ENCODE measurements around the gene ZBTB40. TPM values are rescaled to one million over a fixed set of nuclear protein-coding genes. Genes with fewer than 3 reads are reported as not detected.

The ZBTB40 gene
- total and polyA plus RNA-seq, 2 experiments from 2014 or later = 7.3 to 18.1 TPM

DNA sequence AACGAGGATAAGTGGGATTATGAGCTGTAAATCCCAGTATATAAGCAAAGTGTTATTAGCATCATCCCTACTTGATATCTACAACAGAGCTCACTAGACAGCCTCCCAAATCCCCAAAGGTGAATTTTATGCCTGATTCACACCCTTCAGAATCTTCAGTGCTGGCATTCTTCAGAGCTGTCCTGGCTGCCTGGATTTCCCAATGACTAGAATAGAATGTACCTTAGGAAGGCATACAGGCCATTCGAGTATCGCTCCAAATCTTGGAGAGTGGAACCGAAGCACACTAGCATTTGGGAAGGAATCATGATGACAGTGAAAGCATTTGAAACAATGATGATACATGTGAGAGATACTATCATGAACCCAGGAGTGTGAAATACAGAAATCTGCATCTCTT lies 22.3 kb downstream of the ZBTB40 start:
- no peaks in the 10 kb centered on the region for H3K9me3 ChIP-seq (ENCODE audit: low read depth)
- no peaks in the 10 kb centered on the region for H3K4me1 ChIP-seq (ENCODE audit: insufficient read depth)
- no peak overlapping the region for H3K4me2 ChIP-seq
- H3K4me3 ChIP-seq = no peak overlapping the region
- no peak overlapping the region for H2AFZ ChIP-seq
- no peaks in the 10 kb centered on the region for H3K27me3 ChIP-seq
- H3K36me3 ChIP-seq (replicated peaks; ENCODE audit: insufficient read depth, low read depth) = no peaks in the 10 kb centered on the region
- 89% methylated on average over 4 of the region's 4 CpGs for WGBS (ENCODE audit: low lambda C conversion rate, missing lambda C conversion rate)
- no peak overlapping the region for H3K27ac ChIP-seq
- H4K20me1 ChIP-seq (ENCODE audit: insufficient read depth, poor library complexity, severe bottlenecking) = peaks cover 36% of the 10 kb centered on the region
- H3K9me2 ChIP-seq (replicated peaks; ENCODE audit: insufficient read depth) = no peaks in the 10 kb centered on the region
- TF ChIP-seq EZH2 (IDR thresholded peaks at IDR 0.05; ENCODE audit: borderline replicate concordance) (no peak), EZH2phosphoT487 (IDR thresholded peaks at IDR 0.05; ENCODE audit: low read depth, severe bottlenecking, unreplicated experiment) (no peak)
- TF ChIP-seq, protein P1, sequence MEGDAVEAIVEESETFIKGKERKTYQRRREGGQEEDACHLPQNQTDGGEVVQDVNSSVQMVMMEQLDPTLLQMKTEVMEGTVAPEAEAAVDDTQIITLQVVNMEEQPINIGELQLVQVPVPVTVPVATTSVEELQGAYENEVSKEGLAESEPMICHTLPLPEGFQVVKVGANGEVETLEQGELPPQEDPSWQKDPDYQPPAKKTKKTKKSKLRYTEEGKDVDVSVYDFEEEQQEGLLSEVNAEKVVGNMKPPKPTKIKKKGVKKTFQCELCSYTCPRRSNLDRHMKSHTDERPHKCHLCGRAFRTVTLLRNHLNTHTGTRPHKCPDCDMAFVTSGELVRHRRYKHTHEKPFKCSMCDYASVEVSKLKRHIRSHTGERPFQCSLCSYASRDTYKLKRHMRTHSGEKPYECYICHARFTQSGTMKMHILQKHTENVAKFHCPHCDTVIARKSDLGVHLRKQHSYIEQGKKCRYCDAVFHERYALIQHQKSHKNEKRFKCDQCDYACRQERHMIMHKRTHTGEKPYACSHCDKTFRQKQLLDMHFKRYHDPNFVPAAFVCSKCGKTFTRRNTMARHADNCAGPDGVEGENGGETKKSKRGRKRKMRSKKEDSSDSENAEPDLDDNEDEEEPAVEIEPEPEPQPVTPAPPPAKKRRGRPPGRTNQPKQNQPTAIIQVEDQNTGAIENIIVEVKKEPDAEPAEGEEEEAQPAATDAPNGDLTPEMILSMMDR (IDR thresholded peaks at IDR 0.05; ENCODE audit: poor library complexity) = no peak
- DNase-seq (ENCODE audit: low spot score) = no peak
- H3K79me2 ChIP-seq = peaks cover 96% of the 10 kb centered on the region

DNA sequence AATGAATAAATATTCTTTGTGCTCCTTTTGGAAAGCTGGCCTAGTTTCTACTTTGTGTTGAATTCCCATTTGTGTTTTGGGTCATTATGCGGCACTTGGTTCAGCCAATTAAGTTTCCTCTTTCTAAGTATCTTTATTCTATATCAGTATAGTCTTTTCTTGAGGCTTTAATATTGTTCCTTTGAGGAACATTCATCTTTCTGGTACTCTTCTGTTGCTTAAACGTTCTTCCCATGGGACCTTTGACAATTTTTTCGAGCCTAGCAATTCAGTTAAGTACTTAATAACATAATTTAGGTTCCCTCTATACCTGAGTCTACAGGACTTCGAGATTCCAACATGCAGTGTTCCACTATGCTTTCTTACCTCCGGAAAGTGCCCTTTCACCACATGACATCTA lies 24.9 kb downstream of the ZBTB40 start:
- Histone ChIP-seq H3K27ac (no peak overlapping the region), H3K4me2 (no peak overlapping the region), H3K36me3 (replicated peaks; ENCODE audit: insufficient read depth, low read depth) (no peaks in the 10 kb centered on the region), H3K9me3 (ENCODE audit: low read depth) (no peaks in the 10 kb centered on the region), H3K4me1 (ENCODE audit: insufficient read depth) (no peaks in the 10 kb centered on the region), H3K4me3 (no peak overlapping the region), H3K9me2 (replicated peaks; ENCODE audit: insufficient read depth) (no peaks in the 10 kb centered on the region), H3K27me3 (no peaks in the 10 kb centered on the region), H3K79me2 (peaks cover 97% of the 10 kb centered on the region), H4K20me1 (ENCODE audit: insufficient read depth, poor library complexity, severe bottlenecking) (peaks cover 29% of the 10 kb centered on the region), H2AFZ (no peak overlapping the region)
- no peak for DNase-seq (ENCODE audit: low spot score)
- TF ChIP-seq EZH2 (IDR thresholded peaks at IDR 0.05; ENCODE audit: borderline replicate concordance) = no peak
- TF ChIP-seq, protein P1 (IDR thresholded peaks at IDR 0.05; ENCODE audit: poor library complexity) = no peak
- no peak for TF ChIP-seq EZH2phosphoT487 (IDR thresholded peaks at IDR 0.05; ENCODE audit: low read depth, severe bottlenecking, unreplicated experiment)
- 91% methylated on average over 5 of the region's 5 CpGs for WGBS (ENCODE audit: low lambda C conversion rate, missing lambda C conversion rate)

DNA sequence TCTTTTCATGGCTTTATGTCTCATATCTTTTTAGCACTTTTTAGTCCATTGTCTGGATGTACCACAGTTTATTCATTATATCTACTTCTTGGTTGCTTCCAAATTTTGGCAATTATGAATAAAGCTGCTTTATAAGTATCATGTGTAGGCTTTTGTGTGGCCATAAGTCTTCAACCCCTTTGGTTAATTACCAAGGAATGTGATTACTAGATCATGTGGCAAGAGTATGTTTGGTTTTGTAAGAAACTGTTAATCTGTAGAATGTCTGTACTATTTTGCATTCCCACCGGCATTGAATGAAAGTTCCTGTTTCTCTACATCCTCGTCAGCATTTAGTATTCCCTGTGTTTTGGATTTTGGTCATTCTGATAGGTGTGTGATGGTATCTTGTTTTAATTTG lies 31.5 kb downstream of the ZBTB40 start:
- no peak overlapping the region for H3K4me3 ChIP-seq
- H3K79me2 ChIP-seq = peaks cover 94% of the 10 kb centered on the region
- peaks cover 25% of the 10 kb centered on the region for H4K20me1 ChIP-seq (ENCODE audit: insufficient read depth, poor library complexity, severe bottlenecking)
- TF ChIP-seq EZH2phosphoT487 (IDR thresholded peaks at IDR 0.05; ENCODE audit: low read depth, severe bottlenecking, unreplicated experiment) (no peak), EZH2 (IDR thresholded peaks at IDR 0.05; ENCODE audit: borderline replicate concordance) (no peak)
- TF ChIP-seq, protein P1 (IDR thresholded peaks at IDR 0.05; ENCODE audit: poor library complexity) = no peak
- H3K36me3 ChIP-seq (replicated peaks; ENCODE audit: insufficient read depth, low read depth) = no peaks in the 10 kb centered on the region
- no peaks in the 10 kb centered on the region for H3K27me3 ChIP-seq
- H3K9me3 ChIP-seq (ENCODE audit: low read depth) = no peaks in the 10 kb centered on the region
- DNase-seq (ENCODE audit: low spot score) = no peak
- H3K4me2 ChIP-seq = no peak overlapping the region
- H3K27ac ChIP-seq = no peak overlapping the region
- no peaks in the 10 kb centered on the region for H3K9me2 ChIP-seq (replicated peaks; ENCODE audit: insufficient read depth)
- H2AFZ ChIP-seq = no peak overlapping the region
- WGBS (ENCODE audit: low lambda C conversion rate, missing lambda C conversion rate) = 93% methylated on average over 2 of the region's 2 CpGs
- peaks cover 12% of the 10 kb centered on the region for H3K4me1 ChIP-seq (ENCODE audit: insufficient read depth)

Data from hepatocyte (in vitro differentiated cells).